GM12865 (cell line): ENCODE measurements around the gene SAMD4A.

Experiments
- DNase-seq: peaks from one replicate; pipeline ENCODE4 v3.0.0; 2010; ENCODE audit warnings: low read depth
- H3K4me3 ChIP-seq: 2 replicates; pipeline ENCODE4 v1.5.1; 2011; ENCODE audit warnings: mild to moderate bottlenecking, low read depth, low read length, control low read depth
- CTCF ChIP-seq: IDR thresholded peaks from 2 replicates; pipeline ENCODE4 v1.5.1; 2011; ENCODE audit warnings: low read length, control low read depth, low read depth, inconsistent platforms; ENCODE audit not compliant: insufficient read depth; ENCODE audit errors: missing control alignments

Gene SAMD4A

GRCh38 chr14:54550514-54550913 is 16.4 kb upstream of the SAMD4A start:
- H3K4me3 ChIP-seq: no peak overlapping the region
- no peak for TF ChIP-seq CTCF
- DNase-seq: no peak

DNA sequence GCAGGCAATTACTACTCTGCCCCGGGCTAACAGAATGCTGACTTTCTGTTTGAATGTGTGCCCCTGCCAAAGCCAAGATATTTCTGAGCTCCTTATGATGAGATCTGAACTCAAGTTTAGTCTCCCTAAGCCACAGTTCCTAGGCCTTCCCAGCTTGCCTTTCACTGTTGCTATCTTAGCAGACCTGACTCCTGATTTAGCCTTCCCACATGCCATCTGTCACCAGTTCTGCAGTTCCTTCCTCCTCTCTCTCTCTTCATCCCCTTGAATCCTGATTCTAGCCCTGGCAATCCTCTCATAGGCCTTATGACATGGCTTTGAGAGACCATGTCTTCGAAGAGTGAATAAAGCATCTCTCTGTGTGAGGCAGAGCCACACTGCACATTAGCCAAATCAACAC is 12.5 kb upstream of the SAMD4A start:
- no peak for TF ChIP-seq CTCF
- DNase-seq: no peak

GRCh38 chr14:54555651-54556050 is 11.3 kb upstream of the SAMD4A start:
- no peak overlapping the region for H3K4me3 ChIP-seq
- no peak for DNase-seq
- TF ChIP-seq CTCF: no peak

More for the DNA sequence above, 12.5 kb upstream of the SAMD4A start:
- no peak overlapping the region for H3K4me3 ChIP-seq

DNA sequence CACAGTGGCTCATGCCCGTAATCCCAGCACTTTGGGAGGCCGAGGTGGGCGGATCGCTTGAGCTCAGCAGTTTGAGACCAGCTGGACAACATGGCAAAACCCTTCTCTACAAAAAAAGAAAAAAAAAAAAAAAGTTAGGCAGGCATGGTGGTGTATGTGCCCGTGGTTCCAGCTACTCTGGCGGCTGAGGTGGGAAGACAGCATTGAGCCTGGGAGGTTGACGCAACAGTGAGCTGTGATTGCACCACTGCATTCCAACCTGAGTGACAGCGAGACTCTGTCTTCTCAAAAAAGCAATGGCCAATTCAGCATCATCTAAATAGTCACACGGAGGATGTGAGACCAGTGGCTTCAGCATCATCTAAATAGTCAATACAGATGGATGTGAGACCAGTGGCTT is 10.4 kb upstream of the SAMD4A start:
- TF ChIP-seq CTCF: no peak
- no peak for DNase-seq
- H3K4me3 ChIP-seq: no peak overlapping the region

DNA sequence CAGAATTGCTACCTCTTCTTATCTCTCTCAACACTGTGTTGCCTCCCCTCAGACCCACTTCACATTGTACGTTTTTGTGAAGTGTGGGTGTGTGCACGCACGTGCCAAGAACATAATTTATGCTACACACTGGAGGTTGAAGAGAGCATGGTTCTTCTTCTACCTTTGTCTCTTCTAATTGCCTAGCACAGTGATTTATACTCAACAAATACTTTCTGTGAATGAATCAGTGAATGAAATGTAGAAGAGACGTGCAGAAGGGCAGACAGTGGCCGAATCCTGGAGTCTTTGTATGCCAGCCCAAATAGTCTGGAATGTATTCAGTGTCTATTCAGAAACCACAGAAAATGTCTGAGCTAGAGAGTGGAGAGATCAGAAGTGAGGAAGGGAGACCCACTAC is 4.6 kb upstream of the SAMD4A start:
- no peak for TF ChIP-seq CTCF
- DNase-seq: no peak
- no peak overlapping the region for H3K4me3 ChIP-seq

- DNase-seq: peak; percentile 60
- H3K4me3 ChIP-seq: peak overlapping the region; percentile 70; the same call in 1 of the 2 replicates
- peak; percentile 63 for TF ChIP-seq CTCF
These were observed 2.7 kb upstream of the SAMD4A start for GRCh38 chr14:54564071-54564867.
